ENCODE data around the gene C16orf86. TPM values are rescaled to one million over a fixed set of nuclear protein-coding genes. Genes with fewer than 3 reads are reported as not detected.
A peak's percentile ranks its signal among the peaks of the same experiment; 100 is the strongest.

Gene C16orf86
- total RNA-seq, 1 experiment from 2014 or later, result 4.9 TPM

- TF ChIP-seq, protein P1, sequence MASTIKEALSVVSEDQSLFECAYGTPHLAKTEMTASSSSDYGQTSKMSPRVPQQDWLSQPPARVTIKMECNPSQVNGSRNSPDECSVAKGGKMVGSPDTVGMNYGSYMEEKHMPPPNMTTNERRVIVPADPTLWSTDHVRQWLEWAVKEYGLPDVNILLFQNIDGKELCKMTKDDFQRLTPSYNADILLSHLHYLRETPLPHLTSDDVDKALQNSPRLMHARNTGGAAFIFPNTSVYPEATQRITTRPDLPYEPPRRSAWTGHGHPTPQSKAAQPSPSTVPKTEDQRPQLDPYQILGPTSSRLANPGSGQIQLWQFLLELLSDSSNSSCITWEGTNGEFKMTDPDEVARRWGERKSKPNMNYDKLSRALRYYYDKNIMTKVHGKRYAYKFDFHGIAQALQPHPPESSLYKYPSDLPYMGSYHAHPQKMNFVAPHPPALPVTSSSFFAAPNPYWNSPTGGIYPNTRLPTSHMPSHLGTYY (CRISPR knock-in tag; IDR thresholded peaks at IDR 0.05), result no peak
- TF ChIP-seq ZNF281 (CRISPR knock-in tag; IDR thresholded peaks at IDR 0.05), result no peak
- no peak for TF ChIP-seq SOX15 (CRISPR knock-in tag; IDR thresholded peaks at IDR 0.05)
Observed at GRCh38 chr16:67709050-67709449, 42.4 kb downstream of the C16orf86 start (continued).

GRCh38 chr16:67710607-67711006 is 44.0 kb downstream of the C16orf86 start:
- no peak for TF ChIP-seq KAT7 (CRISPR knock-in tag; IDR thresholded peaks at IDR 0.05; ENCODE audit: borderline replicate concordance)
- TF ChIP-seq, protein P2, sequence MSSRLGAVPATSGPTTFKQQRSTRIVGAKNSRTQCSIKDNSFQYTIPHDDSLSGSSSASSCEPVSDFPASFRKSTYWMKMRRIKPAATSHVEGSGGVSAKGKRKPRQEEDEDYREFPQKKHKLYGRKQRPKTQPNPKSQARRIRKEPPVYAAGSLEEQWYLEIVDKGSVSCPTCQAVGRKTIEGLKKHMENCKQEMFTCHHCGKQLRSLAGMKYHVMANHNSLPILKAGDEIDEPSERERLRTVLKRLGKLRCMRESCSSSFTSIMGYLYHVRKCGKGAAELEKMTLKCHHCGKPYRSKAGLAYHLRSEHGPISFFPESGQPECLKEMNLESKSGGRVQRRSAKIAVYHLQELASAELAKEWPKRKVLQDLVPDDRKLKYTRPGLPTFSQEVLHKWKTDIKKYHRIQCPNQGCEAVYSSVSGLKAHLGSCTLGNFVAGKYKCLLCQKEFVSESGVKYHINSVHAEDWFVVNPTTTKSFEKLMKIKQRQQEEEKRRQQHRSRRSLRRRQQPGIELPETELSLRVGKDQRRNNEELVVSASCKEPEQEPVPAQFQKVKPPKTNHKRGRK (CRISPR knock-in tag; IDR thresholded peaks at IDR 0.05; ENCODE audit: borderline replicate concordance), result no peak
- TF ChIP-seq ZNF317 (CRISPR knock-in tag; IDR thresholded peaks at IDR 0.05; ENCODE audit: borderline replicate concordance, low read depth), result no peak
- TF ChIP-seq, protein P3, sequence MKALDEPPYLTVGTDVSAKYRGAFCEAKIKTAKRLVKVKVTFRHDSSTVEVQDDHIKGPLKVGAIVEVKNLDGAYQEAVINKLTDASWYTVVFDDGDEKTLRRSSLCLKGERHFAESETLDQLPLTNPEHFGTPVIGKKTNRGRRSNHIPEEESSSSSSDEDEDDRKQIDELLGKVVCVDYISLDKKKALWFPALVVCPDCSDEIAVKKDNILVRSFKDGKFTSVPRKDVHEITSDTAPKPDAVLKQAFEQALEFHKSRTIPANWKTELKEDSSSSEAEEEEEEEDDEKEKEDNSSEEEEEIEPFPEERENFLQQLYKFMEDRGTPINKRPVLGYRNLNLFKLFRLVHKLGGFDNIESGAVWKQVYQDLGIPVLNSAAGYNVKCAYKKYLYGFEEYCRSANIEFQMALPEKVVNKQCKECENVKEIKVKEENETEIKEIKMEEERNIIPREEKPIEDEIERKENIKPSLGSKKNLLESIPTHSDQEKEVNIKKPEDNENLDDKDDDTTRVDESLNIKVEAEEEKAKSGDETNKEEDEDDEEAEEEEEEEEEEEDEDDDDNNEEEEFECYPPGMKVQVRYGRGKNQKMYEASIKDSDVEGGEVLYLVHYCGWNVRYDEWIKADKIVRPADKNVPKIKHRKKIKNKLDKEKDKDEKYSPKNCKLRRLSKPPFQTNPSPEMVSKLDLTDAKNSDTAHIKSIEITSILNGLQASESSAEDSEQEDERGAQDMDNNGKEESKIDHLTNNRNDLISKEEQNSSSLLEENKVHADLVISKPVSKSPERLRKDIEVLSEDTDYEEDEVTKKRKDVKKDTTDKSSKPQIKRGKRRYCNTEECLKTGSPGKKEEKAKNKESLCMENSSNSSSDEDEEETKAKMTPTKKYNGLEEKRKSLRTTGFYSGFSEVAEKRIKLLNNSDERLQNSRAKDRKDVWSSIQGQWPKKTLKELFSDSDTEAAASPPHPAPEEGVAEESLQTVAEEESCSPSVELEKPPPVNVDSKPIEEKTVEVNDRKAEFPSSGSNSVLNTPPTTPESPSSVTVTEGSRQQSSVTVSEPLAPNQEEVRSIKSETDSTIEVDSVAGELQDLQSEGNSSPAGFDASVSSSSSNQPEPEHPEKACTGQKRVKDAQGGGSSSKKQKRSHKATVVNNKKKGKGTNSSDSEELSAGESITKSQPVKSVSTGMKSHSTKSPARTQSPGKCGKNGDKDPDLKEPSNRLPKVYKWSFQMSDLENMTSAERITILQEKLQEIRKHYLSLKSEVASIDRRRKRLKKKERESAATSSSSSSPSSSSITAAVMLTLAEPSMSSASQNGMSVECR (CRISPR knock-in tag; IDR thresholded peaks at IDR 0.05; ENCODE audit: borderline replicate concordance), result no peak
- TF ChIP-seq MYBL2 (CRISPR knock-in tag; IDR thresholded peaks at IDR 0.05), result no peak
- TF ChIP-seq, protein P4, sequence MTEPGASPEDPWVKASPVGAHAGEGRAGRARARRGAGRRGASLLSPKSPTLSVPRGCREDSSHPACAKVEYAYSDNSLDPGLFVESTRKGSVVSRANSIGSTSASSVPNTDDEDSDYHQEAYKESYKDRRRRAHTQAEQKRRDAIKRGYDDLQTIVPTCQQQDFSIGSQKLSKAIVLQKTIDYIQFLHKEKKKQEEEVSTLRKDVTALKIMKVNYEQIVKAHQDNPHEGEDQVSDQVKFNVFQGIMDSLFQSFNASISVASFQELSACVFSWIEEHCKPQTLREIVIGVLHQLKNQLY (CRISPR knock-in tag; IDR thresholded peaks at IDR 0.05), result no peak
- no peak for TF ChIP-seq GABPB1 (CRISPR knock-in tag; IDR thresholded peaks at IDR 0.05)
- no peak for TF ChIP-seq USF1 (CRISPR knock-in tag; IDR thresholded peaks at IDR 0.05)
- TF ChIP-seq OVOL2 (CRISPR knock-in tag; IDR thresholded peaks at IDR 0.05; ENCODE audit: borderline replicate concordance), result no peak
- TF ChIP-seq GRHL2 (CRISPR knock-in tag; IDR thresholded peaks at IDR 0.05; ENCODE audit: insufficient replicate concordance, severe bottlenecking), result no peak
- Mint-ChIP-seq H3K9me3 (no peaks in the 10 kb centered on the region), H3K4me3 (no peak overlapping the region), H3K4me1 (peaks cover 31% of the 10 kb centered on the region), H3K36me3 (peaks cover 5% of the 10 kb centered on the region; the same call in 1 of the 2 replicates), H3K27ac (peak overlapping the region; percentile 55), H3K27me3 (ENCODE audit: low read depth) (no peaks in the 10 kb centered on the region)
- ChIA-PET CTCF (interaction anchor here (2.3 kb wide), 1 partner anchor 106 kb away, joined by 8 read pairs; no protein-coding TSS in a partner anchor), POLR2A (no interaction called here)
- ATAC-seq, result no peak
- no peak for DNase-seq (ENCODE audit: low spot score)

All from WTC11 (cell line).